WTC11 (cell line): ENCODE measurements around the gene ZNF14.

ENCODE experiments used
- ARID4B ChIP-seq: sonication (generic); formaldehyde crosslinking; IDR thresholded peaks from 2 replicates; pipeline ENCODE4 v1.8.0; 2023; ENCODE audit warnings: missing genetic modification reagents, mild to moderate bottlenecking, borderline replicate concordance
- CTCF ChIP-seq: fragments of 200-600 bp; IDR thresholded peaks from 2 replicates; pipeline ENCODE4 v1.8.0; 2022; ENCODE audit warnings: antibody characterized with exemption
- ELF4 ChIP-seq: sonication (generic); formaldehyde crosslinking; IDR thresholded peaks from 2 replicates; pipeline ENCODE4 v1.8.1; 2022; ENCODE audit warnings: low read depth, mild to moderate bottlenecking, moderate library complexity, missing genetic modification reagents
- FOXK1 ChIP-seq: sonication (generic); formaldehyde crosslinking; IDR thresholded peaks from 2 replicates; pipeline ENCODE4 v1.8.0; 2022; ENCODE audit warnings: mild to moderate bottlenecking, moderate library complexity, missing genetic modification reagents
- USF2 ChIP-seq: sonication (generic); formaldehyde crosslinking; IDR thresholded peaks from 2 replicates; pipeline ENCODE4 v1.8.1; 2023; ENCODE audit warnings: mild to moderate bottlenecking, missing genetic modification reagents, moderate library complexity

- TF ChIP-seq CTCF, result no peak
- TF ChIP-seq ELF4, result no peak
- TF ChIP-seq USF2, result no peak
- no peak for TF ChIP-seq FOXK1 (CRISPR knock-in tag)
- TF ChIP-seq ARID4B (CRISPR knock-in tag), result no peak
Measured at GRCh38 chr19:19661675-19662251, 71.1 kb downstream of the ZNF14 start.
